Cardiac ventricle fibroblast (primary cell): ENCODE results near the gene LGALS1. TPM values are rescaled to one million over a fixed set of nuclear protein-coding genes. Genes with fewer than 3 reads are reported as not detected.

Experiments used
- total RNA-seq: library from RNA; depleted of rRNA; stranded (reverse); fragments of >200 nt; gene quantifications from 2 replicates; pipeline ENCODE4 v1.2.3, GENCODE V29; 2015

LGALS1 gene
- total RNA-seq = 4,931 and 6,137 TPM in 2 replicates

DNA sequence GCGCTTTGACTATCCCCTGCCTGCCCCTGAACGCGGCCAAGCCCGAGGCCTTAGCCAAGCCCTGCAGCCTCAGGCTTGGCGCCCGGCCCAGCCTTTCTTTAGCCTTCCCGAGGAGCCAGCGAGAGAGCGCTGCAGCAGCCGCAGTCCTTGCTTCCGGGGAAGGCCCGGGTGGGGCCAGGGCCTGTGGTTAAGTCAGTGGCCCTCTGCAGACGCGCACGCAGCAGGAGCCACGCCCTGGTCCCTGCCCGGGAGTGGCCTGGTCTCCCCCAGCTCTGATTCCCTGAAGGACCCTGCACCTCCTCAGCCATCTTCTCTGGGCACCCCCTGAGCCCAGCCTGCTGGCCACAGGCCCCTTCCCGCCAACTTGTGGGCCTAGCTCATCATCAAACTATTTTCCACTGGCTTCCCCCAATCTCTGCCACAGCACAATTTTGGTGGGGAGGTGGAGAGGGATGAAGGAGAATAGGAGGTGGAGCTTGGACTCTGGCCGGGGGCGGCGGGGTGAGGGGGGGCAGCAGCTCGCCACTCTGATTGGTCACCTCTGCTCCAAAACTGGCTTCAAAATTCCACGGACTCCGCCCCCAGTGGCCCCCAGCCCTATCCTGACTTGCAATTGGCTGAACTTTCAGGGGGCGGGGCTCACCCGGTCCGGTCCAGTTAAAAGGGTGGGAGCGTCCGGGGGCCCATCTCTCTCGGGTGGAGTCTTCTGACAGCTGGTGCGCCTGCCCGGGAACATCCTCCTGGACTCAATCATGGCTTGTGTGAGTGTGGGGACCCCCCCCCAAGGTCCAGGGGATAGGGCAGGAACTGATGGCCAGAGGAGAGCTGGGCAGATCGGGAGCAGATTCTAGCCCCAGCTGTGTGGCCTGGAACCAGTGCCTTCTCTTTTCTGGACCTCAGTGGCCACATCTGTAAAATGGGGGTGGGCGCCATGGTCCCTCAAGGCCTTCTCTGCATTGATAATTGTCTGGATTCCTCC, at the start of gene LGALS1:
Gene LGALS1, plus strand, starts transcription at position 686 of the 979 bp plus-strand sequence. Its CDS starts 67 bp downstream, at position 753.

GRCh38 chr22:37639070-37639760, 36.2 kb upstream of the LGALS1 start, which contains the start of gene SH3BP1:
SH3BP1 (plus strand) TSS chr22:37639669; CDS start chr22:37639788, 119 bp downstream.

DNA sequence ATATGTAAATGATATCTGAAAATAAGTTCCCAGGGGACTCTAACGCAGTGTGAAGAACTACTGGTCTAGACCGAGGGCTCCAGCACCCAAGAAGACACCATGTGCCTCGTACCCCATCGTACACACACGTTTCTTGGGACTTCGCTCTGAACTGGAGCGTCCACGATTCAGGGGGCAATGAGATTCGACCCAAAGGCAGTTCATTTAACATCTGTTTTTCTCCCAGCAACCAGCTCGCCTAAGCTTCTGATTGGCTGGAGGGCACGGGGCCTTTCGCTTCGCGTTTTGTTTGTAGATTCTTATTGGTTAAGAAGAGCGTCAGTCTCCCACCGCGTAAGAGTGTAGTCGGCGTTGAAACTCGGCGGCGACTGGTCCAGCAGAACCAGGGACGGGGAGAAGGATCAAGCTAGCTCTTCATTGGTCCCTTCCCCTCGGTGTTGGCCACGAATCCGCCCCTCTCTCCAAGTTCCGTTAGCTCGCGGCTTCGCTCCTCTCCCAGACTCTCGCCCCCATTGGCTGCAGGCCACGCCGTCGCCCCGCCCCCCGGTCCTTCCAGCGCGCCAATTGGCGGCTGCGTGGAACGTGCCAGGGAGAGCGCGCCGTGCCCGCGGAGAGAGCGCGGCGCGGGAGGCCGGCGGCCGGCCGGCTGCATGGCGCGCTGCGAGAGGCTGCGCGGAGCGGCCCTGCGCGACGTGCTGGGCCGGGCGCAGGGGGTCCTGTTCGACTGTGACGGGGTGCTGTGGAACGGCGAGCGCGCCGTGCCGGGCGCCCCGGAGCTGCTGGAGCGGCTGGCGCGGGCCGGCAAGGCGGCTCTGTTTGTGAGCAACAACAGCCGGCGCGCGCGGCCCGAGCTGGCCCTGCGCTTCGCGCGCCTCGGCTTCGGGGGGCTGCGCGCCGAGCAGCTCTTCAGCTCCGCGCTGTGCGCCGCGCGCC, 17.0 kb upstream of the LGALS1 start, which contains the start of gene PDXP:
Gene PDXP, plus strand, starts transcription at position 591 of the 933 bp plus-strand sequence. Its CDS starts 60 bp downstream, at position 651.

DNA sequence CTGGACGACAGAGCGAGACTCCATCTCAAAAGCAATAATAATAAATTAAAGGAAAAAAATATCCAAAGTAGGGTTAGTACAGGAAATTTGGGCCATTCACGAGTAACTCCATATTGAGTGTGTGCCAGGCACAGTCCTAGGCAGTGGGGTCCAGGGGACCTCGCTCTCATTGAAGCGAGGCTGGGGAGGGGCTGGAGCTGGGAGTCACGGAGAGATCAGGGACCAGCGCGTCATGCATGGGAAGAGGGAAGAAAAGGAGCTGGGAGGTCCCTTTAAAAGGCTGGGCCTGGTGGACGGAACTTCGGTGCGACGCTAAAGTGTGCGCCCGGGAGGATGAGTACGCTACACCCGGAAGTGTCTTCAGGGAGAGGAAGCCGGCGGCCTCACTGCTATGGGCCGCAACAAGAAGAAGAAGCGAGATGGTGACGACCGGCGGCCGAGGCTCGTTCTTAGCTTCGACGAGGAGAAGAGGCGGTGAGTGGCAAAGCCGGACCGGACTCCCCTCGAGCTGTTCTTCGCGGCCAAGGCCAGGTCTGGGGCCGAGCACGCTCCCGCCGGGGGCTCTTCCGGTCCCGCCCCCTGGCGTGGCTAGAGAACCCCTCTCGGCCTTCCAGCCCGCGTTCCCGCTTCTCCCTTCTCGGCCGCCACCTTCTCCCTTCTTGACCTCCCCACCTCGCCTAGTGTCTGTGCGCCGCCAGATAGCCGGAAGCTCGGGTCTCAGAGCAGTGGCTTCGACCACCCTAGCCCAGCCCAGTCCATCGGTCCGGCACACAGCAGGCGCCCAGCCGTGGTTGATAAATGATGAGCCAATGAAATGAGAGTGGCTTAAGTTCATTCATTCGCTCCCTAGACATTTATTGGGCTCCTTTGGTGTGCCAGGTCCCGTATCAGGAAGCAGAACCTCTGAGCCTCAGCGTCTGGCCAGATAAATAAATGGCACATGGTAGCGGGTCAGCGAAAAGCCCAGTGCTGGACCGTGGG, 10.9 kb downstream of the LGALS1 start, which contains the start of gene NOL12:
Gene NOL12, plus strand, starts transcription at position 342 of the 981 bp plus-strand sequence. Its CDS starts 50 bp downstream, at position 392.

GRCh38 chr22:37696657-37697537, 21.5 kb downstream of the LGALS1 start, which contains the start of gene TRIOBP:
TRIOBP (plus strand) TSS chr22:37697048; CDS start chr22:37701366, 4,318 bp downstream.

Other genes starting within 250 kb of the LGALS1 start
- gene ELFN2, start 248.2 kb upstream of the LGALS1 start, total RNA-seq = 0.59 and 3.8 TPM in 2 replicates
- 0.24 and 1.1 TPM in 2 replicates for gene MFNG, start 189.3 kb upstream of the LGALS1 start, total RNA-seq
- gene CARD10, start 156.2 kb upstream of the LGALS1 start, total RNA-seq = 4.1 and 5.6 TPM in 2 replicates
- gene CDC42EP1, start 115.2 kb upstream of the LGALS1 start, total RNA-seq = 67.3 and 73.9 TPM in 2 replicates
- not detected in 2 replicates for gene LGALS2, start 95.5 kb upstream of the LGALS1 start, total RNA-seq
- 18.8 and 20.7 TPM in 2 replicates for gene GGA1, start 66.8 kb upstream of the LGALS1 start, total RNA-seq
- 14.5 and 16.0 TPM in 2 replicates for gene SH3BP1, start 36.0 kb upstream of the LGALS1 start, total RNA-seq
- gene PDXP, start 16.9 kb upstream of the LGALS1 start, total RNA-seq = 6.5 and 9.9 TPM in 2 replicates
- 12.9 and 28.6 TPM in 2 replicates for gene NOL12, start 10.7 kb downstream of the LGALS1 start, total RNA-seq
- 120 and 124 TPM in 2 replicates for gene TRIOBP, start 21.4 kb downstream of the LGALS1 start, total RNA-seq
- gene GCAT, start 132.3 kb downstream of the LGALS1 start, total RNA-seq = 26.2 and 42.1 TPM in 2 replicates
- gene GALR3, start 147.7 kb downstream of the LGALS1 start, total RNA-seq = 0.62 TPM in 1 of 2 replicates, not detected in the other
- gene ANKRD54, start 168.7 kb downstream of the LGALS1 start, total RNA-seq = 29.6 and 39.3 TPM in 2 replicates
- gene EIF3L, start 173.8 kb downstream of the LGALS1 start, total RNA-seq = 351 and 413 TPM in 2 replicates
- gene MICALL1, start 230.7 kb downstream of the LGALS1 start, total RNA-seq = 24.8 and 26.9 TPM in 2 replicates